Glutamatergic neuron (in vitro differentiated cells): ENCODE data around the gene TXNRD1. TPM values are rescaled to one million over a fixed set of nuclear protein-coding genes. Genes with fewer than 3 reads are reported as not detected.

Experiments used
- DNase-seq: peaks from one replicate; pipeline ENCODE4 v3.0.0; 2022
- H3K27ac Mint-ChIP-seq: one replicate; pipeline ENCODE4 v1.8.0; 2020; ENCODE audit warnings: mild to moderate bottlenecking, mixed read lengths, inconsistent platforms; ENCODE audit not compliant: unreplicated experiment
- H3K27me3 Mint-ChIP-seq: one replicate; pipeline ENCODE4 v1.8.0; 2020; ENCODE audit warnings: mild to moderate bottlenecking, moderate library complexity, mixed read lengths, inconsistent platforms; ENCODE audit not compliant: unreplicated experiment
- H3K36me3 Mint-ChIP-seq: one replicate; pipeline ENCODE4 v1.8.0; 2020; ENCODE audit warnings: mild to moderate bottlenecking, mixed read lengths, inconsistent platforms; ENCODE audit not compliant: unreplicated experiment
- H3K4me1 Mint-ChIP-seq: one replicate; pipeline ENCODE4 v1.8.0; 2020; ENCODE audit warnings: mild to moderate bottlenecking, low read depth, mixed read lengths, inconsistent platforms; ENCODE audit not compliant: unreplicated experiment
- H3K4me3 Mint-ChIP-seq: one replicate; pipeline ENCODE4 v1.8.0; 2020; ENCODE audit warnings: mild to moderate bottlenecking, mixed read lengths, inconsistent platforms; ENCODE audit not compliant: unreplicated experiment
- H3K9me3 Mint-ChIP-seq: one replicate; pipeline ENCODE4 v1.8.0; 2020; ENCODE audit warnings: mild to moderate bottlenecking, moderate library complexity, mixed read lengths, inconsistent platforms; ENCODE audit not compliant: unreplicated experiment
- total RNA-seq: library from RNA; stranded (reverse); fragmentation: NEBNext Ultra II Directional; extraction: Animal tissue kit (Norgen Biotek cat#: 25700); gene quantifications from one replicate; pipeline ENCODE4 v1.2.1, GENCODE V29; 2021; ENCODE audit not compliant: unreplicated experiment
- TF ChIP-seq, protein P1 (sequence below): fragments of 200-600 bp; sonication (generic); IDR thresholded peaks from one replicate; pipeline ENCODE4 v1.5.0; 2021; ENCODE audit not compliant: partially characterized antibody, unreplicated experiment

The TXNRD1 gene
- total RNA-seq, 1 donor from 2014 or later: 81.1 TPM

DNA sequence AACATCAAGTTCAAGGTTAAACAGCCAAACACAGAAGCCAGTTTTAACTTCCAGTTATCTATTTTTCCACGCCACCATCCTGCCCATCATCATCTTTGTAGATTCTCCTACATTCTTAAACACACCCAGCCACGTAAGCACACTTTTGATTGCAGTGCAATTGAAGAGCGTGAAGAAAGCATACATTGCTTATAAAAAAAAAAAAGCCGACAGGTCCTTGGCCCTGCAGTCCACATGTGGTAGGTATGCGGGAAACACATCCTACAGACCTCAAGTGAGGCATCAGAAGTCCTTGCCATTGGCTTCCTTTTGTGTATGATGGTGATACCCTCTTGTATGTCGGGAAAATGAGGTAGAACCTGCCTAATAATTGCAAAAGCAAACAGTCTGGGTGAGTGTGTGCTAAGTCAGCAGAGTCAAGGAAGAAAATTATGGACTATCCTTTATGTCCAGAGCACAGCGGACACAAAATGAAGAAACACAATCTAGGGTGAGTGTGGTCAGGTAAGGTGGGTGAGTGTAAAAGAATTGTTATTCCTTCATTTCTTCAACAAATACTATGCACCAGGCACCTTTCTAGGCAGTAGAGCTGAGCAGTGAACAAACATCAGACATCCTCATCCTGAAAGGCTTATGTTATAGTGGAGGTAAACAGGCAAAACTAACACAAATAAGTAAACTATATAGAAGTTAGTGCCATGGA lies 139.4 kb downstream of the TXNRD1 start:
- peaks cover 7% of the 10 kb centered on the region for H3K27me3 Mint-ChIP-seq
- DNase-seq: no peak
- TF ChIP-seq, protein P1, sequence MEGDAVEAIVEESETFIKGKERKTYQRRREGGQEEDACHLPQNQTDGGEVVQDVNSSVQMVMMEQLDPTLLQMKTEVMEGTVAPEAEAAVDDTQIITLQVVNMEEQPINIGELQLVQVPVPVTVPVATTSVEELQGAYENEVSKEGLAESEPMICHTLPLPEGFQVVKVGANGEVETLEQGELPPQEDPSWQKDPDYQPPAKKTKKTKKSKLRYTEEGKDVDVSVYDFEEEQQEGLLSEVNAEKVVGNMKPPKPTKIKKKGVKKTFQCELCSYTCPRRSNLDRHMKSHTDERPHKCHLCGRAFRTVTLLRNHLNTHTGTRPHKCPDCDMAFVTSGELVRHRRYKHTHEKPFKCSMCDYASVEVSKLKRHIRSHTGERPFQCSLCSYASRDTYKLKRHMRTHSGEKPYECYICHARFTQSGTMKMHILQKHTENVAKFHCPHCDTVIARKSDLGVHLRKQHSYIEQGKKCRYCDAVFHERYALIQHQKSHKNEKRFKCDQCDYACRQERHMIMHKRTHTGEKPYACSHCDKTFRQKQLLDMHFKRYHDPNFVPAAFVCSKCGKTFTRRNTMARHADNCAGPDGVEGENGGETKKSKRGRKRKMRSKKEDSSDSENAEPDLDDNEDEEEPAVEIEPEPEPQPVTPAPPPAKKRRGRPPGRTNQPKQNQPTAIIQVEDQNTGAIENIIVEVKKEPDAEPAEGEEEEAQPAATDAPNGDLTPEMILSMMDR: no peak
- peaks cover 16% of the 10 kb centered on the region for H3K36me3 Mint-ChIP-seq
- no peaks in the 10 kb centered on the region for H3K4me1 Mint-ChIP-seq
- H3K27ac Mint-ChIP-seq: no peak overlapping the region
- H3K4me3 Mint-ChIP-seq: no peak overlapping the region
- peaks cover 3% of the 10 kb centered on the region for H3K9me3 Mint-ChIP-seq

- H3K4me1 Mint-ChIP-seq: no peaks in the 10 kb centered on the region
- H3K9me3 Mint-ChIP-seq: peaks cover 3% of the 10 kb centered on the region
- H3K27me3 Mint-ChIP-seq: peaks cover 7% of the 10 kb centered on the region
- no peak overlapping the region for H3K27ac Mint-ChIP-seq
- H3K36me3 Mint-ChIP-seq: peaks cover 16% of the 10 kb centered on the region
- no peak overlapping the region for H3K4me3 Mint-ChIP-seq
- TF ChIP-seq, protein P1: no peak
- no peak for DNase-seq
These were observed 140.1 kb downstream of the TXNRD1 start for GRCh38 chr12:104355630-104356029.

GRCh38 chr12:104356231-104357115 lies 140.9 kb downstream of the TXNRD1 start:
- Mint-ChIP-seq H3K27ac (no peak overlapping the region), H3K9me3 (peaks cover 3% of the 10 kb centered on the region), H3K4me3 (no peak overlapping the region), H3K4me1 (no peaks in the 10 kb centered on the region), H3K36me3 (peaks cover 16% of the 10 kb centered on the region), H3K27me3 (peaks cover 7% of the 10 kb centered on the region)
- DNase-seq: no peak
- TF ChIP-seq, protein P1: no peak

DNA sequence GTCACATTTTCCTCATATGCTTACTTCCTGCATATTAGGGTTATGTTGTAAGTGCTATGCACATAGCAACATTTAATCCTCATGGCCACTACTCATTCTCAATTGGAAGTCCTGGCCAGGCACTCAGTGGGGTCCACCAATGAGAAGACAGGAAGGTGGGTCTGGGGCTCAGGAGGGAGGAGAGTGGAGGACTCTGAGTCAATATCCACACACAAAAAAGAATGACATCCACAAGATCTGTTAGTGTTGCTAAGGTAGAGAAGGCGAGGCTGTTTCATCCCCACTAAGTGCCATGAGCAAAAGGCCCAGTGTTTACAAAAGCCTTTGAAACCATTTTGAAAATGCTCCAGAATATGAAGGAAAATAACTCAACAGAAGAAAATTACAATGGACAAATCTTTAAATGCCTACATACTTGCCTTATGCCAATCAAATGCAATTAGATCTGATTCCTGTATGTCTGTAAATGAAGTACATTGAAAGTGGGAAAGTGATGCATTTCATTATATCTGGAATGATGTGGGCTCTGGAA lies 141.9 kb downstream of the TXNRD1 start:
- H3K27me3 Mint-ChIP-seq: peaks cover 7% of the 10 kb centered on the region
- DNase-seq: no peak
- peaks cover 16% of the 10 kb centered on the region for H3K36me3 Mint-ChIP-seq
- TF ChIP-seq, protein P1: no peak
- no peak overlapping the region for H3K27ac Mint-ChIP-seq
- H3K4me1 Mint-ChIP-seq: no peaks in the 10 kb centered on the region
- H3K9me3 Mint-ChIP-seq: peaks cover 3% of the 10 kb centered on the region
- H3K4me3 Mint-ChIP-seq: no peak overlapping the region
